ENCODE results near the gene SLC16A7.

Gene SLC16A7

DNA sequence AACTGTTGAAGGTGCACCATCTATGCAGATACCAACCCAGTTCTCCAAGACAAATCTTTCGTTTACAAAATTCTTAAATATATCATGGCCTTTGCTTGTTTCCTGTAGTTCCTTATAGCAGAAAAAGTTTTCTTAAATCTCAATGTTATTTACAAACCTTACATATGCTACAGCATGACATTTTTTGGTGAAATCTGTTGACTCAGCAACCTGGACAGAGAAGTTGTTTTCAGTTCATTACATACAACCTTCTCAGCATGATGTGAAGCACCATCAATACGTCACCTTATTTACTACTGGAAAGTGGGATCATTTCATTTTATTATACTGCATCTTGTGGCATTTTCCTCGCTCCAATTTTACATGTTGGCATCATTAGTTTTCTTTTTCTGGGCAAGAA is 231.9 kb downstream of the SLC16A7 start:
- in situ Hi-C loops (cut with HindIII; ENCODE audit: low sequenced_read_pairs): no loop called here

DNA sequence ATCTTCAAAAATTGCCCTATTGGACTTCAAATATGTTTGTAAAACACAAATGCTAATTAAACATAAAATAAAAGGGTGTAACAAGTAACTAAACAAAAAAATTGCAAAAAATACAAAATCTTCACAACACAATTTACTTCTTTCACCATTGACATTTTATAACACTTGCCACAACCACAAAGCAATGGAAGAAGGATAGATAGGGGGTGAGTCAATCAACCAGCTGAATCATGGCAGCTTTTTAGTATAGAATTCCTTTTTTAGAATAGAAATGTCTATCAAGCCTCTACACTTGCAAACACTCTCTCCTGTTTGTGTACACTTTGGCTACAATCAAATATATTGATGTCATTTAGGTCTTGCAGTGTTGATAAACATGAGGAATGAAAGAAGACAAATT is 232.7 kb downstream of the SLC16A7 start:
- in situ Hi-C loops (cut with HindIII; ENCODE audit: low sequenced_read_pairs): no loop called here

DNA sequence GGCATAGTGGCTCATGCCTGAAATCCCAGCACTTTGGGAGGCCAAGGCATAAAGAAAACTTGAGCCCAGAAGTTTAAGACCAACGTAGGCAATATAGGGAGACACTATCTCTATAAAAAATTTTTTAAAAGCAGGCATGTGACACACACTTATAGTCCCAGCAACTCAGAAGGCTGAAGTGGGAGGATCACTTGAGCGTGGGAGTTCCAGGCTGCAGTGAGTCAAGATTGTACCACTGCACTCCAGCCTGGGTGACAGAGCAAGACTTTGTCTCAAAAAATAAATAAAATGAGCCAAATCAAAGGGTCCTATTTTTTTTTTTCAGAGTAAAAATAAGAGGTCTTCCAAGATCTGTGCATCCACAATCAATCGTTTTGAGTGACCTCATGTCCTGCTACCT is 237.6 kb downstream of the SLC16A7 start:
- in situ Hi-C loops (cut with HindIII; ENCODE audit: low sequenced_read_pairs): no loop called here

DNA sequence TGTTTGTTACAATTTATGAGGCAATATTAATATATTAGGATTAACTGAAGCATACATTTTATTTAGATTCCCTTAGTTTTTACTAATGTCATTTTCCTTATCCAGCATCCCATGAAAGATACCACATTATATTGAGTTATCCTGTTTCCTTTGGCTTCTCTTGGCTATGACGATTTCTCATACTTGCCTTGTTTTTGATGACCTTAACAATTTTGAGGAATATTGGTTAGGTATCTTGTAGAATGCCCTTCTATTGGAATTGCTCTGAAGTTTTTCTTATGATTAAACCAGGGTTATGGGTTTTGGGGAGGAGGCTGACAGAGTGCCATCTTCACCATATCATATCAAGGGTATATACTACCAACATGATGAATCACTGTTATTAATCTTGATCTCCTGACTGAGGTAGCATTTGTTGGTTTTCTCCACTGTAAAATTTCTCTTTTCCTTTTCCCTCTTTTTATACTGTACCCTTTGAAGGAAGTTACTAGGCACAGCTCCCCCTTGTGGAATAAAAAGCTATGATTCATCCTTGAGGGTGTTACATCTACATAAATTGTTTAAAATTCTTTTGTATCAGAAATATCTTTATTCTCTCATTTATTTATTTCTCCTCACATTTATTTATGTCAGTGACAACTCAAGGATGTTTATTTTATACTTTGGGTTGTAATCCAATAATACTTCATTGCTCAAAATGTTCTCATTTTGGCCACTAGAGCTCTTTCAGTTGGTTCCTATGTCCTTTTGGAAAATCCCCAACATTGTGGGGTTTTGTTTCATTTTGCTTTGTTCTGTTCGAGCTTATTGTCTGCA is 239.0 kb downstream of the SLC16A7 start:
- in situ Hi-C loops (cut with HindIII; ENCODE audit: low sequenced_read_pairs): no loop called here
